B cell (primary cell): ENCODE results near the gene HMGN3. TPM values are rescaled to one million over a fixed set of nuclear protein-coding genes. Genes with fewer than 3 reads are reported as not detected.

Source experiments
- ATAC-seq: fragments of 200-7000 bp; cut with Tn5 transposase; one replicate; pipeline ENCODE4 v1.10.0; 2021; ENCODE audit warnings: low read depth, mild to moderate bottlenecking, moderate number of reproducible peaks, moderate library complexity
- CTCF ChIA-PET: fragments of 350-600 bp; sonication (Branson Sonifier 250); formaldehyde crosslinking; loops from one replicate; lab custom pipeline; 2021; ENCODE audit warnings: antibody characterized with exemption, inconsistent platforms; lab: Charles Lee
- POLR2A ChIA-PET: fragments of 350-600 bp; sonication (Branson Sonifier 250); formaldehyde crosslinking; loops from one replicate; lab custom pipeline; 2021; ENCODE audit warnings: antibody characterized with exemption; lab: Charles Lee
- DNase-seq: peaks from one replicate; pipeline ENCODE4 v3.0.0; 2013
- H2AFZ ChIP-seq: 2 replicates; pipeline ENCODE4 v1.6.1; 2012; ENCODE audit warnings: mild to moderate bottlenecking, low read depth, low read length; ENCODE audit not compliant: insufficient read depth, poor library complexity, severe bottlenecking
- H3K27ac ChIP-seq, 2 donors: 1 replicate in 1 of 2; 2 replicates in 1 of 2; pipeline ENCODE4 v1.5.1; 2012 to 2013; ENCODE audit warnings: low read length in 2 of 2, mild to moderate bottlenecking in 2 of 2, moderate library complexity in 1 of 2
- H3K27me3 ChIP-seq, 4 experiments: fragments of 200-600 bp in 1 of 4; sonication (generic) in 1 of 4; replicated peaks in 1 of 4; 1 replicate in 2 of 4; 2 replicates in 2 of 4; pipeline versions ENCODE4 v1.6.1 to v1.7.0; 2013 to 2016; ENCODE audit warnings: low read length in 3 of 4, mild to moderate bottlenecking in 2 of 4, mixed read lengths in 1 of 4, moderate library complexity in 1 of 4; ENCODE audit not compliant: insufficient read depth in 4 of 4, control insufficient read depth in 3 of 4; ENCODE audit errors: control extremely low read depth in 1 of 4
- H3K36me3 ChIP-seq, 2 experiments: replicated peaks in 1 of 2; 1 replicate in 1 of 2; 2 replicates in 1 of 2; pipeline versions ENCODE4 v1.6.1 to v1.7.1; 2013; ENCODE audit warnings: low read length in 1 of 2; ENCODE audit not compliant: insufficient read depth in 2 of 2, control insufficient read depth in 1 of 2; ENCODE audit errors: control extremely low read depth in 1 of 2, extremely low read depth in 1 of 2
- H3K4me1 ChIP-seq, 2 donors: fragments of 200-600 bp in 1 of 2; sonication (generic) in 1 of 2; 1 replicate in 1 of 2; 2 replicates in 1 of 2; pipeline versions ENCODE4 v1.5.1 to v1.6.1; 2013 to 2017; ENCODE audit warnings: low read length in 2 of 2; ENCODE audit not compliant: control insufficient read depth in 2 of 2, insufficient read depth in 2 of 2
- H3K4me2 ChIP-seq: replicated peaks from 2 replicates; pipeline ENCODE3; 2012; ENCODE audit warnings: mild to moderate bottlenecking, low read depth, low read length; ENCODE audit not compliant: poor library complexity, severe bottlenecking
- H3K4me3 ChIP-seq, 5 experiments: fragments of 200-600 bp in 1 of 5; sonication (generic) in 1 of 5; 1 replicate in 3 of 5; 2 replicates in 2 of 5; pipeline versions ENCODE4 v1.5.1 to v1.7.0; 2011 to 2016; ENCODE audit warnings: low read length in 4 of 5, mild to moderate bottlenecking in 4 of 5, low read depth in 2 of 5, control low read depth in 1 of 5, moderate library complexity in 1 of 5; ENCODE audit not compliant: insufficient read depth in 1 of 5; ENCODE audit errors: control extremely low read depth in 1 of 5, extremely low read depth in 1 of 5
- H3K79me2 ChIP-seq: fragments of 200-600 bp; sonication (generic); one replicate; pipeline ENCODE4 v1.6.0; 2016; ENCODE audit warnings: low read length; ENCODE audit not compliant: control insufficient read depth, insufficient read depth
- H3K9ac ChIP-seq: fragments of 200-600 bp; sonication (generic); 2 replicates; pipeline ENCODE4 v1.6.1; 2017; ENCODE audit warnings: mild to moderate bottlenecking, low read length, moderate library complexity
- H3K9me3 ChIP-seq, 3 donors: one replicate each; pipeline versions ENCODE4 v1.6.1 to v1.7.1; 2013; ENCODE audit warnings: low read length in 2 of 3; ENCODE audit not compliant: control insufficient read depth in 2 of 3, insufficient read depth in 1 of 3; ENCODE audit errors: control extremely low read depth in 1 of 3
- H4K20me1 ChIP-seq: 2 replicates; pipeline ENCODE4 v1.6.0; 2012; ENCODE audit warnings: mild to moderate bottlenecking, low read length; ENCODE audit not compliant: insufficient read depth, control insufficient read depth, poor library complexity, severe bottlenecking
- H3K27ac Mint-ChIP-seq: one replicate; pipeline ENCODE4 v1.8.0; 2021; ENCODE audit warnings: mixed read lengths
- H3K27me3 Mint-ChIP-seq: one replicate; pipeline ENCODE4 v1.8.0; 2021; ENCODE audit warnings: mixed read lengths
- H3K4me1 Mint-ChIP-seq: one replicate; pipeline ENCODE4 v1.8.0; 2021; ENCODE audit warnings: mixed read lengths
- H3K4me3 Mint-ChIP-seq: one replicate; pipeline ENCODE4 v1.8.0; 2021; ENCODE audit warnings: mixed read lengths
- H3K9me3 Mint-ChIP-seq: one replicate; pipeline ENCODE4 v1.8.0; 2022; ENCODE audit warnings: mixed read lengths; ENCODE audit not compliant: insufficient read depth
- EZH2 ChIP-seq: IDR thresholded peaks from 2 replicates; pipeline ENCODE4 v1.6.1; 2012; ENCODE audit warnings: borderline replicate concordance, low read depth, mild to moderate bottlenecking, moderate library complexity, low read length; ENCODE audit not compliant: insufficient read depth, poor library complexity, severe bottlenecking
- WGBS: methylation state at CpG from one replicate; pipeline ENCODE4 v1.1.5; 2013; ENCODE audit warnings: missing lambda C conversion rate; ENCODE audit not compliant: insufficient coverage; 5-methylcytosine and 5-hydroxymethylcytosine counted together
- intact Hi-C: fragments of 100-400 bp; cut with micrococcal nuclease; formaldehyde crosslinking; loops from one replicate; pipeline ENCODE4 v1.10.0; 2022
- polyA plus RNA-seq: library from polyadenylated mRNA; depleted of rRNA; stranded (reverse); fragments of >200 nt; gene quantifications from 2 replicates; pipeline ENCODE4 v1.2.3, GENCODE V29; 2012
- total RNA-seq, 2 donors: library from RNA; stranded (reverse); fragments of 120-200 nt in 1 of 2; gene quantifications; 1 replicate in 1 of 2; 2 replicates in 1 of 2; pipeline versions ENCODE4 v1.2.3 to v1.2.4, GENCODE V29; 2013 to 2022
- TF ChIP-seq, protein P1 (sequence below): fragments of 200-600 bp; IDR thresholded peaks from one replicate; pipeline ENCODE4 v1.8.0; 2022; ENCODE audit warnings: antibody characterized with exemption, mild to moderate bottlenecking

HMGN3 gene
- total and polyA plus RNA-seq, 2 donors (not counting 1 experiment from before 2014, with no cell fraction given) = 40.1 to 44.3 TPM

DNA sequence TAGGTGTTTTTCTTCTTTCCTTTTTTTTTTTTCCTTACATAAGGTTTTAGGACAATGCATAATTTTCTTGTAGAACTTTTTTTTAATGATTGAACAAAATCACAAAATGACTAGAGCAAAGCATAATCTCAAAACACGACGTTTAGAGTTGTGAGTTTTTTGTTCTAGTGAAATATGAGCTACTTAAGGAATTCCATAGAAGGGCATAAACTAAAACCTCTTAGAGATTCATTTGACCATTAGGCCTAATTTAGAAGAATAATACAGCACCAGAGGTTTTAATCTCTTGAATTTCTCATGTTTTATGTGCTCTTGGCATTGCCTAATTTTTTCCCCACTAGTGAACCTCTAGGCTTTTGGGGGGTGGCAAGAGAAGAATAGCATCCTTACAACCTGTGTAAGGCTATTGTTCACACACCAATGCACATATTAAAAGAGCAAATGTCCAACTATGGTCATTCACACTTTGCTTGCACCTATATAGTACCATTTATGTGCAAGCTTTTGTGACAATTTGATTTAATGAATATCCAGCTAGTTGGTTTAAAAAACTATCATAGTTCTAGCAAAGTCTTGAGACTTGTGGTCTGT lies 44.6 kb downstream of the HMGN3 start:
- ATAC-seq = no peak
- ChIA-PET POLR2A (no interaction called here), CTCF (interaction anchor here (1.0 kb wide), 1 partner anchor 15 kb away, joined by 4 read pairs; no protein-coding TSS in a partner anchor)
- Mint-ChIP-seq H3K27me3 (peaks cover 3% of the 10 kb centered on the region), H3K4me1 (no peaks in the 10 kb centered on the region), H3K9me3 (peaks cover 10% of the 10 kb centered on the region), H3K4me3 (no peak overlapping the region), H3K27ac (no peak overlapping the region)
- H3K4me2 ChIP-seq = no peak overlapping the region
- H3K9me3 ChIP-seq = peaks cover 0 to 11% (median 3%) of the 10 kb centered on the region in 3 donors
- TF ChIP-seq, protein P1, sequence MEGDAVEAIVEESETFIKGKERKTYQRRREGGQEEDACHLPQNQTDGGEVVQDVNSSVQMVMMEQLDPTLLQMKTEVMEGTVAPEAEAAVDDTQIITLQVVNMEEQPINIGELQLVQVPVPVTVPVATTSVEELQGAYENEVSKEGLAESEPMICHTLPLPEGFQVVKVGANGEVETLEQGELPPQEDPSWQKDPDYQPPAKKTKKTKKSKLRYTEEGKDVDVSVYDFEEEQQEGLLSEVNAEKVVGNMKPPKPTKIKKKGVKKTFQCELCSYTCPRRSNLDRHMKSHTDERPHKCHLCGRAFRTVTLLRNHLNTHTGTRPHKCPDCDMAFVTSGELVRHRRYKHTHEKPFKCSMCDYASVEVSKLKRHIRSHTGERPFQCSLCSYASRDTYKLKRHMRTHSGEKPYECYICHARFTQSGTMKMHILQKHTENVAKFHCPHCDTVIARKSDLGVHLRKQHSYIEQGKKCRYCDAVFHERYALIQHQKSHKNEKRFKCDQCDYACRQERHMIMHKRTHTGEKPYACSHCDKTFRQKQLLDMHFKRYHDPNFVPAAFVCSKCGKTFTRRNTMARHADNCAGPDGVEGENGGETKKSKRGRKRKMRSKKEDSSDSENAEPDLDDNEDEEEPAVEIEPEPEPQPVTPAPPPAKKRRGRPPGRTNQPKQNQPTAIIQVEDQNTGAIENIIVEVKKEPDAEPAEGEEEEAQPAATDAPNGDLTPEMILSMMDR = no peak
- no peak for TF ChIP-seq EZH2
- no peaks in the 10 kb centered on the region for H3K79me2 ChIP-seq
- H3K4me3 ChIP-seq = no peak overlapping the region
- H3K27ac ChIP-seq = no peak overlapping the region
- intact Hi-C loops = no loop called here
- no peaks in the 10 kb centered on the region for H3K4me1 ChIP-seq
- H3K27me3 ChIP-seq = no peaks in the 10 kb centered on the region
- H2AFZ ChIP-seq = no peak overlapping the region
- WGBS = no CpG with 5 or more reads among the region's 2 CpGs
- H3K9ac ChIP-seq = no peak overlapping the region
- H4K20me1 ChIP-seq = no peaks in the 10 kb centered on the region
- H3K36me3 ChIP-seq = no peaks in the 10 kb centered on the region
- DNase-seq = no peak

DNA sequence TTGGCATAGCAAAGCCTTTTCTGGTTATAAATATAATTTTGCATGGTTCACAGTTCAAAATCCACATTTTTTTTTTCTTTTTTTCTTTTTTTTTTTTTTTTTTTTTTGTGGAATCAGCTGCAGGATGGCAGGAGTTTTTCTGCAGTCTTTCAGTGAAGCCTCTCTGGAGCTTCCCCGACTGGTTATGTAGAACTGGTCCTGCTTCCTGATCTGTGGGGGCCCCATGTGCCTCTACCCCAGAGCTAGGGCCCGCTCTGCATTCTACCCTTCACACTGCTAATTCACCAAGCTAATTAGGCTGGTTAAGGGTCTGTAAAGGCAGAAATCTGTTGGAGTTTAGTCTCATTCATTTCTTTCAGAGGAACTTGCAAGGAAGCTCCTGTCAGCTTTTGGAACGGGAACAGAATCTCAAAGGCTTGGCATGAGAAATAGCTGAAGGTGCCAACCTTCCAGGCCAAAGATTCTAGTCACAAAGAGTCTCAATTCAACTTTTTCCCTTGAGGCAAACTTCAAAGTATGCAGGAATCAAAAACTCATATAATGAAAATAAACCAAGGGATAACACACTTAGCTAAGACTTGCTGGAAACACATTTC lies 45.5 kb downstream of the HMGN3 start:
- Mint-ChIP-seq H3K27ac (no peak overlapping the region), H3K4me1 (no peaks in the 10 kb centered on the region), H3K4me3 (no peak overlapping the region), H3K27me3 (peaks cover 3% of the 10 kb centered on the region), H3K9me3 (peaks cover 10% of the 10 kb centered on the region)
- Histone ChIP-seq H2AFZ (no peak overlapping the region), H3K27me3 (no peaks in the 10 kb centered on the region), H3K27ac (no peak overlapping the region), H4K20me1 (no peaks in the 10 kb centered on the region), H3K4me3 (no peak overlapping the region), H3K9me3 (peaks cover 0 to 11% (median 3%) of the 10 kb centered on the region in 3 donors), H3K79me2 (no peaks in the 10 kb centered on the region), H3K4me1 (no peaks in the 10 kb centered on the region), H3K4me2 (no peak overlapping the region), H3K9ac (no peak overlapping the region), H3K36me3 (no peaks in the 10 kb centered on the region)
- WGBS = 100% methylated on average over 1 of the region's 3 CpGs
- ChIA-PET POLR2A (no interaction called here), CTCF (interaction anchor here (0.6 to 1.0 kb wide), 2 partner anchors 16 to 810 kb away, joined by 3 to 4 read pairs; no protein-coding TSS in a partner anchor)
- no peak for TF ChIP-seq EZH2
- TF ChIP-seq, protein P1 = no peak
- ATAC-seq (no peak), DNase-seq (no peak)
- intact Hi-C loops = no loop called here
